Kidney (tissue), 14 donors: ENCODE results near the gene GOLGA8B. TPM values are rescaled to one million over a fixed set of nuclear protein-coding genes. Genes with fewer than 3 reads are reported as not detected.

Experiments
- DNase-seq, 5 donors: peaks; one replicate each; pipeline ENCODE4 v3.0.0-alpha.2; 2013 to 2020
- FAIRE-seq: peaks from 2 replicates; lab custom pipeline; 2012; peaks lifted over from hg19 to GRCh38; lab: Jason Lieb, UNC
- H3K27ac ChIP-seq, 2 donors: one replicate each; pipeline ENCODE4 v1.7.0; 2013; ENCODE audit warnings: low read depth in 2 of 2, low read length in 2 of 2, inconsistent platforms in 1 of 2
- H3K27me3 ChIP-seq: one replicate; pipeline ENCODE4 v1.7.1; 2013; ENCODE audit warnings: low read length, inconsistent platforms; ENCODE audit not compliant: control insufficient read depth, insufficient read depth
- H3K36me3 ChIP-seq, 3 donors: one replicate each; pipeline versions ENCODE4 v1.7.0 to v1.7.1; 2013; ENCODE audit warnings: low read length in 3 of 3, control low read depth in 1 of 3, inconsistent platforms in 1 of 3; ENCODE audit not compliant: insufficient read depth in 3 of 3, control insufficient read depth in 2 of 3
- H3K4me1 ChIP-seq, 3 donors: one replicate each; pipeline versions ENCODE4 v1.7.0 to v1.7.1; 2013; ENCODE audit warnings: low read length in 3 of 3, inconsistent platforms in 1 of 3, low read depth in 1 of 3; ENCODE audit not compliant: control insufficient read depth in 2 of 3, insufficient read depth in 2 of 3
- H3K4me3 ChIP-seq, 3 donors: one replicate each; pipeline versions ENCODE4 v1.7.0 to v1.8.1; 2013; ENCODE audit warnings: low read length in 3 of 3, control low read depth in 1 of 3, inconsistent platforms in 1 of 3
- H3K9ac ChIP-seq, 3 donors: one replicate each; pipeline versions ENCODE4 v1.7.0 to v1.7.1; 2013; ENCODE audit warnings: low read length in 3 of 3, control low read depth in 1 of 3, inconsistent platforms in 1 of 3
- H3K9me3 ChIP-seq, 3 donors: one replicate each; pipeline versions ENCODE4 v1.7.0 to v1.7.1; 2013; ENCODE audit warnings: low read length in 3 of 3, control low read depth in 1 of 3, inconsistent platforms in 1 of 3; ENCODE audit not compliant: control insufficient read depth in 2 of 3, insufficient read depth in 1 of 3
- CTCF ChIP-seq: IDR thresholded peaks from 3 replicates; pipeline ENCODE4 v1.5.1; 2012; ENCODE audit warnings: mild to moderate bottlenecking, moderate library complexity, borderline replicate concordance; ENCODE audit not compliant: insufficient read depth; ENCODE audit errors: extremely low read depth
- intact Hi-C: fragments of 100-400 bp; cut with DNase I; formaldehyde crosslinking; loops from one replicate; pipeline ENCODE4 v1.11.1; 2022
- polyA plus RNA-seq: library from polyadenylated mRNA; stranded (reverse); fragments of 350-450 nt; fragmentation: Illumina TruSeq; extraction: RNeasy Lipid Tissue Mini Kit (QIAGEN cat#74804); gene quantifications from one replicate; pipeline ENCODE4 v1.2.3, GENCODE V29; 2014; ENCODE audit warnings: low read depth, low replicate concordance; ENCODE audit not compliant: insufficient read depth
- total RNA-seq: library from RNA; stranded (reverse); fragmentation: NEBNext Ultra II Directional; extraction: Animal tissue kit (Norgen Biotek cat#: 25700); gene quantifications from one replicate; pipeline ENCODE4 v1.2.1, GENCODE V29; 2021
- donor health status: control.
- donor health status: control.
- donor health status: control.
- donor health status: control.
- donor health status: control.
- donor health status: DM: yes; HTN: yes; CAD: no.
- donor health status: Normal renal cell carcinoma (clear cell type).

The GOLGA8B gene
- total and polyA plus RNA-seq, 2 donors from 2014 or later = 21.4 to 125 TPM

- DNase-seq (no peak), FAIRE-seq (no peak)
- Histone ChIP-seq H3K4me3 (no peak overlapping the region), H3K4me1 (no peaks in the 10 kb centered on the region), H3K27ac (no peak overlapping the region), H3K9me3 (no peaks in the 10 kb centered on the region), H3K9ac (no peak overlapping the region), H3K36me3 (no peaks in the 10 kb centered on the region), H3K27me3 (no peaks in the 10 kb centered on the region)
- intact Hi-C loops = no loop called here
- no peak for TF ChIP-seq CTCF
Observed at GRCh38 chr15:34603095-34603494, 19.6 kb upstream of the GOLGA8B start.

- Histone ChIP-seq H3K36me3 (no peaks in the 10 kb centered on the region), H3K4me1 (no peaks in the 10 kb centered on the region), H3K27me3 (no peaks in the 10 kb centered on the region), H3K4me3 (no peak overlapping the region), H3K27ac (no peak overlapping the region), H3K9me3 (no peaks in the 10 kb centered on the region), H3K9ac (no peak overlapping the region)
- no peak for DNase-seq
- no peak for FAIRE-seq
- no peak for TF ChIP-seq CTCF
- intact Hi-C loops = no loop called here
Observed at GRCh38 chr15:34600923-34601322, 17.5 kb upstream of the GOLGA8B start.

- TF ChIP-seq CTCF = no peak
Observed at GRCh38 chr15:34598799-34599585, 15.5 kb upstream of the GOLGA8B start.

More at GRCh38 chr15:34598799-34599585, 15.5 kb upstream of the GOLGA8B start:
- no peak overlapping the region for H3K4me3 ChIP-seq
- intact Hi-C loops = no loop called here
- H3K27ac ChIP-seq = no peak overlapping the region
- no peaks in the 10 kb centered on the region for H3K36me3 ChIP-seq
- no peaks in the 10 kb centered on the region for H3K27me3 ChIP-seq
- FAIRE-seq (peak; percentile 17), DNase-seq (no peak)
- H3K9me3 ChIP-seq = no peaks in the 10 kb centered on the region
- H3K9ac ChIP-seq = no peak overlapping the region
- no peaks in the 10 kb centered on the region for H3K4me1 ChIP-seq
